HG03565 (cell line): ENCODE results near the gene SRGAP2C.
"Not testable (repeated sequence)": the region's sequence is repeated elsewhere in the genome, so short reads cannot be mapped to it uniquely, and the experiment has no call there.

ENCODE experiments used
- ATAC-seq: cut with Tn5 transposase; IDR thresholded peaks from one replicate; pipeline ENCODE4 v1.9.1; 2021; ENCODE audit warnings: mild to moderate bottlenecking, moderate library complexity; ENCODE audit not compliant: unreplicated experiment

The SRGAP2C gene

GRCh38 chr1:121184290-121185127, at the start of gene SRGAP2C, which contains the start of gene FAM72B:
TSS of gene SRGAP2C (plus strand) at chr1:121184975. CDS start at chr1:121187447, 2,472 bp downstream.
TSS of gene FAM72B (minus strand) at chr1:121184340. CDS start at chr1:121183489, 851 bp downstream.
- peak; percentile 82 for ATAC-seq

DNA sequence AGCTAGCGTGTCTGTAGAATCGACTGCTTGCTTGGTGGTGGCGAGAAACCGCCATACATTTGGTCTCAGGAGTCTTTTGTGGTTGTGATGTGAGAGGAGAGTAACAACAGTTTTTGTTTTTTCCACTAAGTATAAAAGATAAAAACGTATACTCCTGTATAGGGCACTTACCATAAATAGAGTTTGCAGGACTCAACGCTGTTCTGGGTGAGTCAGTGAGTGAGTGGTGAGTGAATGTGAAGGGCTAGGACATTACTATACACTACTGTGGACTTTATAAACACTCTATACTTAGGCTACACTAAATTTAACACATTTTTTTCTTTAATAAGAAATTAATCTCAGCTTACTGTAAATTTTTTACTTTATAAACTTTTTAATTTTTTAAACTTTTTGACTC, 44.4 kb upstream of the SRGAP2C start:
- ATAC-seq, result not testable (repeated sequence)

DNA sequence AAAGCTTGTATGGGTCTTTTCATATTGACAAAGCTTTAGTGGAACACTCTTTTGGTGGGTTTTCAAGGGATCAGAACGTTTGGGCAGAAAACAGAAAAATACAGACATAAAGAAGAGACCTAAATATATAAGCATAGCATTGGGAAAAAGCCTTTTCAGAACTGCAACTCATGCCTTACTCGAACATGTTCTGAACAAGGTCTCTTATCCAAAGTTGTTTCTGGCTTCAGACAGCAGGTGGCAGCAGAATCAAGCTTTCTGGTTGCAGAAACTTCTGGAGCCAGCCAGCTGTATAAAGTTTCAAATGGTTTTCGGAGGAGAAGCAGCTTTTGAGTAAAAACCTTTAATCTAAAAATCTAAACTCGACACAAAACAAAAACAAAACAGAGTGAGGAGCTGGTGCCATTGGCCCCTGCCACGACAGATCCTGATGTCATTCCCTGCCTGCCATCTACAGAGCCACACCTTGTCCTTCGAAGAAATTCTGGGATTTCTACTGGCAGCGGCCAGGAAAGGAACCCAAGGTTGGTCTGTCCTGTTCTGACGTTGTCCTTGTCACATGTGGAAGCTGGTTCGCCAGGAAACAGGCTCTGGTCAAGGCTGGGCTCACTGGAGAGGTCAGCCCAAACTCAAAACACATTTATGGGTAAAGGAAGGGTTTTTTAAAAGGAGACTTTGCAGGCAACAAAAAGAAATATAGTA, 36.1 kb upstream of the SRGAP2C start:
- ATAC-seq, result peak; percentile 41

GRCh38 chr1:121151294-121151693, 33.5 kb upstream of the SRGAP2C start:
- not testable (repeated sequence) for ATAC-seq

DNA sequence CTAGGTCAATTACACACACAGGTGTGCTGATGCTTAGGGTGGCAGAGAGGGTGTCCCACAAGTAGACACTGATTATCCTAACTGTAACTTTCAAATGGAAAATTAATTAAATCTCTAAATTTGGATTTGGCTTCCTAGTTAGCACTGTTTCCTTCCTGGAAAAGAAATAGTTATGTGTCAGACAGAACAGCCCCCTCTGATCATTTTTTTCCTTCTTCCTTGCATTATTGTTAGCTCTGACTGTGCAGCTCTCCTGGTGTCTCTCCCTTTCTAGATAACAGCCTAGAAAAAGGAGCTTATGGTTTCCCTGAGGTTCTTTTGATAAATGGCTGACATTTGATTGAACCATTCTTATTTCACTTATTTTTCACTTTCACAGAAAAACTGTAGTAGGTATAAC, 32.0 kb upstream of the SRGAP2C start:
- not testable (repeated sequence) for ATAC-seq

- ATAC-seq, result not testable (repeated sequence)
Observed at GRCh38 chr1:121154811-121155210, 30.0 kb upstream of the SRGAP2C start.

GRCh38 chr1:121155671-121156358, 29.0 kb upstream of the SRGAP2C start:
- not testable (repeated sequence) for ATAC-seq

- not testable (repeated sequence) for ATAC-seq
Observed at GRCh38 chr1:121156958-121157603, 27.7 kb upstream of the SRGAP2C start.

GRCh38 chr1:121157609-121158008, 27.2 kb upstream of the SRGAP2C start:
- ATAC-seq, result not testable (repeated sequence)

DNA sequence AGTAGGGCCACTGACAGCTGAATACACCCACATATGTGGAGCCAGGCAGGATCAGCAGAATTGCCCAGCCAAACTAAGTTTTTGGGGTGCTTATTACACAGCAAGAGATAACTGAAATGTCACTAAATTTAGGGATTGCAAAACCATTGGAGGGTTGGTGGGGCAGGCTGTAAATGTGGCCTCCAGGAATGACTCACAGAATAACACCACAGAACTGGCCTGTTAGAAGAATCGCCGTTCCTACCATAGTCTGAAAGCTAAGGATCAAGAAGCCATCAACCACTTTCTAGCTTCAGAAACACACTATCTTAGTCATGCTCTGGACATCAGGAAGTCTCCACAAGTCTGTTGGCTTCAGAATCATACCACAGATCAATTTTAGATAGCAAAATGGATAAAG, 24.7 kb upstream of the SRGAP2C start:
- not testable (repeated sequence) for ATAC-seq

DNA sequence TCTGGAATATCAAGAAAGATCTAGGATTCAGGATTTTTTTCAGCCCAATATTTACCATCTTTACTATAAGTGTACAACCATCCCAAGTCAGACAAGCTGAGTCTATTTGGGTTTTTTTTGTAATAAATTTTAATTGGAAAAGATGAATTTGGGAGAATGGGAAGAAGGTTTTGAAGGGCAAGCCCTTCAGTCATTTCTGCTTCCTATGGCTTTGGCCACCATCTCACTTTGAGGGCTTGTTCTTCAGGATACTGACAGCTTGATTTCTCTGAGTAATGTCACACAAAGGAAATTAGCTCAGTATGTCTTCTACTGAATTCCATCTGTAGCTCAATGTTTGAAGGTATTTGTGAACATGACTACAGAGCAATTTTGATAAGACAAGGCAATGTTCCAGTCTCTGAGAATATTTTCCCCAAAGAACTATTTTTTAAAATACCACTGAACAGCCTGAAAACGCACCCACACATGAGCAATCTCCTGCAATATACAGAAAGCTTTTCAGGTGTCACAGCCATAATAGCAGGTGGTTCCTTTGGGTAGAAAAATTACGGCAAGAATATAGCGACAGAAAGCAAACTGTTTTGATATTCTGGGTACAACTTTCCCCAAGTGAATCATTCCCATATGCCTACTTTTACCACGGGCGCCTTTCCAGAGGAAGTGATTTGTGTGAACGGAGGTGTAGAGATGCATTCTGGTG, 23.4 kb upstream of the SRGAP2C start:
- ATAC-seq, result not testable (repeated sequence)

- not testable (repeated sequence) for ATAC-seq
Observed at GRCh38 chr1:121163850-121164757, 20.7 kb upstream of the SRGAP2C start.

DNA sequence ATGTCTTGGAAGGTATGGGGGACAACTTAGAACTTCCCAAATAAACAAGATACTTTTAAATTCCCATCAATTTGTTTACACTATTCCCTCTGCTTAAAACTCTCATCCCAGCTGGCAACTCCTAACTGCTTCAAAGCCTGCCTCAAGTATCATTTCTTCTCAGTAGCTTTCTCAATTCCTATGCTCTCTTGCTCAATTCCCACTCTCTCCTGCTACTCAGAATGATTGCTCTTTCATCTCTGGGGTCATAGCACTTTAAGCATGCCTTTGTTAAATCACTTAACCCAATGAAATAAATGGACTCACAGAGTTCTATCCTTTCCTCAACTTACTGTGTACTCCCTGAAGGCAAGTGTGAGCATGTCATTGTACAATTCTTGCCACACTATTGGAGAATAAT, 19.5 kb upstream of the SRGAP2C start:
- ATAC-seq, result not testable (repeated sequence)

GRCh38 chr1:121167225-121167738, 17.5 kb upstream of the SRGAP2C start:
- ATAC-seq, result not testable (repeated sequence)

DNA sequence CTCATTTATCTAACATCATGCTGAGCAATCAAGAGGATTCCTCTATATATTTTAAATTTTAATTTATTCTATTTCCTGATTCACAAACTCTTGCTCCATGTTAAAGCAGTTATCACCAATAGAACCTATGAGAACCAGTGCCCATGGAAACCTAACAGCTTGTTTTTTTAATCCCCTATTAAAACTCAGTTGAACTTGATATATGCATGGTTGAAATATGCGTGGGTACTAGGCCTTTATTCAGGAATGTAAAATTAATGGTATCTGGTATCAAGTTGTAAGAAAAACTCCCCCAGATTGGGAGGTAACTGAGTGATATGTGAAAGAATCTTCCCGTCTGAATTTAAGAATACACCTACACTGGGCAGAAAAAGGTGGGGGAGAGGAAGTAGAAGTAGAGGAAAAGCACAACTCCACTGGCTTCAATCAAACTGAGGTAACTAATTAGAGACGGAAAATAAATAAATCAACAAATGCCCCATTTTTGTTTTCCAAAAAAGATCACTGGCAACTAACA, 16.6 kb upstream of the SRGAP2C start:
- not testable (repeated sequence) for ATAC-seq

- ATAC-seq, result not testable (repeated sequence)
Observed at GRCh38 chr1:121176649-121177048, 8.1 kb upstream of the SRGAP2C start.

DNA sequence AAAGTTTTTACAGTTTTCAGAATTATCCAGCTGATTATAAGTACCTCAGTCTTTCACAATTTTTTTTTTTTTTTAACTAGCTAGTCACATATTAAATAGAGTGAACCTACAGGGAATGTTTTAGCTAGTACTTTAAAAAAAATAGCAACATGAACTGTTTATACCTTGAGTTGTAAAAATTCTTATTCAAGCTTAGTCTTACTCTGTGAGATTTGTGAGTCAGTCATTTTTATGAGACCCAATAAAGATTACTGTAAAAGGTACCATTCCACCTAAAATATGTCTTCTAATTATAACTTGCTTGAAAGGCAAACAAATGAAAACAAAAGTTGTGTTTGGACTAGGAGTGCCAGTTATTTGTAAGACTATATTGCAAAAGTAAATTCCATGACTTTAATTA, 6.6 kb upstream of the SRGAP2C start:
- ATAC-seq, result not testable (repeated sequence)

DNA sequence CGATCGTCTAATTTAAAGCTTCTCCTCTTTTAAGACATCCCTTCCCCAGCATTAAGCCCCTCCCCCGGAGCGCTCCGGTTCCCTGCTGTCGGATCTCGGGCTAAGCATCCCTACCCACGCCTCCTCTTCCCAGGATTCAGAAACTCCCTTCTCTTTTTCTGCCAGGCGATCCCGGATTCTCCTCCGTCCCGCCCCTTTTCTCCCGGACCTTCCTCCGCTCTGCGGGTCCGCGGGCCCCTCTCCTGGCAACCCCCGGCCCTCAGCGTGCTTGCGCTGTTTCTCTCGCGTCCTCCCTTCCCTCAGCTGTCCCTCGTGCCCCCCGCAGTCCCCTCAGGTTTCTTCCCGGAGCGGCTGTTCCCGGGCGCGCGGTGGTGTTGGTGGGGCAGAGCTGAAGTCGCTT, 908 bp upstream of the SRGAP2C start:
- ATAC-seq, result not testable (repeated sequence)
